H9 (cell line): Measurements from ENCODE around the gene BARHL2. TPM values are rescaled to one million over a fixed set of nuclear protein-coding genes. Genes with fewer than 3 reads are reported as not detected.

Experiments
- DNase-seq: peaks from one replicate; pipeline ENCODE4 v3.0.0-alpha.2; 2017
- H2AFZ ChIP-seq: one replicate; pipeline ENCODE4 v1.6.1; 2013; ENCODE audit warnings: mild to moderate bottlenecking, low read length, control low read depth, moderate library complexity
- H2AK5ac ChIP-seq: 2 replicates; pipeline ENCODE4 v1.6.1; 2013; ENCODE audit warnings: low read length, control low read depth, mixed read lengths; ENCODE audit not compliant: insufficient read length
- H2BK120ac ChIP-seq: one replicate; pipeline ENCODE4 v1.6.1; 2013; ENCODE audit warnings: low read depth, mild to moderate bottlenecking, low read length, control low read depth, inconsistent platforms; ENCODE audit not compliant: poor library complexity, severe bottlenecking
- H2BK12ac ChIP-seq: 2 replicates; pipeline ENCODE4 v1.6.1; 2013; ENCODE audit warnings: low read length, control low read depth, mixed read lengths, low read depth; ENCODE audit not compliant: insufficient read length
- H2BK15ac ChIP-seq: 2 replicates; pipeline ENCODE4 v1.6.1; 2013; ENCODE audit warnings: low read depth, low read length, control low read depth
- H2BK20ac ChIP-seq: one replicate; pipeline ENCODE4 v1.6.1; 2013; ENCODE audit warnings: low read depth, mild to moderate bottlenecking, low read length, control low read depth, inconsistent platforms; ENCODE audit not compliant: poor library complexity, severe bottlenecking
- H2BK5ac ChIP-seq: 2 replicates; pipeline ENCODE4 v1.6.1; 2013; ENCODE audit warnings: low read length, control low read depth, mixed read lengths; ENCODE audit not compliant: insufficient read length
- H3K14ac ChIP-seq: 2 replicates; pipeline ENCODE4 v1.6.1; 2013; ENCODE audit warnings: low read length, control low read depth; ENCODE audit not compliant: insufficient read depth
- H3K18ac ChIP-seq: 2 replicates; pipeline ENCODE4 v1.6.1; 2013; ENCODE audit warnings: low read depth, mild to moderate bottlenecking, mixed read lengths, low read length, control low read depth; ENCODE audit not compliant: insufficient read length
- H3K23ac ChIP-seq: 2 replicates; pipeline ENCODE4 v1.6.1; 2013; ENCODE audit warnings: low read length, control low read depth, mixed read lengths, low read depth; ENCODE audit not compliant: insufficient read length
- H3K23me2 ChIP-seq: 2 replicates; pipeline ENCODE4 v1.6.1; 2013; ENCODE audit warnings: low read depth, mild to moderate bottlenecking, mixed read lengths, low read length, control low read depth; ENCODE audit not compliant: insufficient read length, poor library complexity, severe bottlenecking
- H3K27ac ChIP-seq: 2 replicates; pipeline ENCODE4 v1.5.1; 2013; ENCODE audit warnings: low read length, control low read depth, mixed read lengths, low read depth; ENCODE audit not compliant: insufficient read length
- H3K27me3 ChIP-seq: 2 replicates; pipeline ENCODE4 v1.6.1; 2013; ENCODE audit warnings: low read length, control low read depth, inconsistent platforms; ENCODE audit not compliant: insufficient read depth
- H3K4ac ChIP-seq: 2 replicates; pipeline ENCODE4 v1.6.1; 2013; ENCODE audit warnings: low read depth, mild to moderate bottlenecking, control low read depth, inconsistent platforms, low read length, moderate library complexity
- H3K4me1 ChIP-seq: 2 replicates; pipeline ENCODE4 v1.6.1; 2013; ENCODE audit warnings: low read length, control low read depth, inconsistent platforms; ENCODE audit not compliant: insufficient read depth
- H3K4me2 ChIP-seq: 2 replicates; pipeline ENCODE4 v1.6.1; 2013; ENCODE audit warnings: low read length, control low read depth, mixed read lengths; ENCODE audit not compliant: insufficient read length, insufficient read depth
- H3K56ac ChIP-seq: 2 replicates; pipeline ENCODE4 v1.6.1; 2013; ENCODE audit warnings: low read depth, mild to moderate bottlenecking, mixed read lengths, low read length, control low read depth; ENCODE audit not compliant: insufficient read length
- H3K79me1 ChIP-seq: 2 replicates; pipeline ENCODE4 v1.6.1; 2013; ENCODE audit warnings: low read depth, mild to moderate bottlenecking, moderate library complexity, low read length, control low read depth, inconsistent platforms; ENCODE audit not compliant: insufficient read depth, poor library complexity, severe bottlenecking
- H3K79me2 ChIP-seq: 2 replicates; pipeline ENCODE4 v1.6.1; 2013; ENCODE audit warnings: low read length, control low read depth, inconsistent platforms; ENCODE audit not compliant: insufficient read depth
- H3K9ac ChIP-seq: 2 replicates; pipeline ENCODE4 v1.6.1; 2013; ENCODE audit warnings: low read length, control low read depth, mixed read lengths; ENCODE audit not compliant: insufficient read length; ENCODE audit errors: extremely low read depth
- H3K9me3 ChIP-seq: one replicate; pipeline ENCODE4 v1.6.1; 2013; ENCODE audit warnings: low read depth, low read length, inconsistent platforms; ENCODE audit not compliant: control insufficient read depth
- H3T11ph ChIP-seq: one replicate; pipeline ENCODE4 v1.6.1; 2013; ENCODE audit warnings: mild to moderate bottlenecking, low read length, control low read depth, inconsistent platforms
- H4K20me1 ChIP-seq: one replicate; pipeline ENCODE4 v1.6.1; 2013; ENCODE audit not compliant: control insufficient read depth, insufficient read length, insufficient read depth
- H4K5ac ChIP-seq: 2 replicates; pipeline ENCODE4 v1.6.1; 2013; ENCODE audit warnings: low read depth, mild to moderate bottlenecking, mixed read lengths, low read length, control low read depth; ENCODE audit not compliant: insufficient read length
- H4K8ac ChIP-seq: replicated peaks from 2 replicates; pipeline ENCODE4 v1.6.1; 2013; ENCODE audit warnings: low read length, control low read depth, mixed read lengths, low read depth; ENCODE audit not compliant: insufficient read length
- H4K91ac ChIP-seq: 2 replicates; pipeline ENCODE4 v1.6.1; 2013; ENCODE audit warnings: low read depth, mild to moderate bottlenecking, moderate library complexity, mixed read lengths, low read length, control low read depth; ENCODE audit not compliant: insufficient read length
- H3K27ac Mint-ChIP-seq, 3 experiments: 2 replicates in 2 of 3; 3 replicates in 1 of 3; pipeline ENCODE4 v1.8.0; 2020 to 2021; ENCODE audit warnings: mixed read lengths in 3 of 3, mild to moderate bottlenecking in 1 of 3, moderate library complexity in 1 of 3
- H3K27me3 Mint-ChIP-seq: 2 replicates; pipeline ENCODE4 v1.8.0; 2021; ENCODE audit warnings: low read depth, mild to moderate bottlenecking, moderate library complexity, mixed read lengths
- H3K36me3 Mint-ChIP-seq, 3 experiments: 2 replicates in 2 of 3; 3 replicates in 1 of 3; pipeline ENCODE4 v1.8.0; 2020 to 2021; ENCODE audit warnings: low read depth in 3 of 3, mixed read lengths in 3 of 3; ENCODE audit not compliant: insufficient read depth in 1 of 3
- H3K4me1 Mint-ChIP-seq, 2 experiments: 2 replicates each; pipeline ENCODE4 v1.8.0; 2020; ENCODE audit warnings: mixed read lengths in 2 of 2
- H3K4me3 Mint-ChIP-seq, 2 experiments: 2 replicates in 1 of 2; 3 replicates in 1 of 2; pipeline ENCODE4 v1.8.0; 2020 to 2021; ENCODE audit warnings: mild to moderate bottlenecking in 2 of 2, mixed read lengths in 2 of 2, moderate library complexity in 1 of 2
- H3K9me3 Mint-ChIP-seq, 2 experiments: 2 replicates in 1 of 2; 3 replicates in 1 of 2; pipeline ENCODE4 v1.8.0; 2020; ENCODE audit warnings: mild to moderate bottlenecking in 2 of 2, mixed read lengths in 2 of 2, moderate library complexity in 1 of 2
- WGBS: extraction: QIAGEN DNeasy Blood & Tissue Kit; methylation state at CpG from one replicate; pipeline ENCODE4 v1.1.7; 2013; ENCODE audit warnings: missing lambda C conversion rate, low lambda C conversion rate, mixed read lengths; ENCODE audit not compliant: insufficient read length; ENCODE audit errors: extremely low coverage; 5-methylcytosine and 5-hydroxymethylcytosine counted together
- total RNA-seq: library from RNA; stranded (reverse); gene quantifications from 2 replicates; pipeline ENCODE4 v1.2.1, GENCODE V29; 2021
- TF ChIP-seq, protein P1 (sequence below): fragments of 200-600 bp; sonication (generic); conservative IDR thresholded peaks from 3 replicates; pipeline ENCODE4 v1.8.0; 2021; ENCODE audit warnings: antibody characterized with exemption, mild to moderate bottlenecking

BARHL2 gene
- total RNA-seq, 1 experiment from 2014 or later, result not detected

GRCh38 chr1:90726425-90726985 lies 9.4 kb upstream of the BARHL2 start:
- peaks cover 3 to 7% of the 10 kb centered on the region in 2 experiments; a peak in 3 of 5 replicates for H3K9me3 Mint-ChIP-seq
- Histone ChIP-seq H4K8ac (no peak overlapping the region), H3K23me2 (peaks cover 29% of the 10 kb centered on the region), H3K18ac (no peak overlapping the region), H3K4me2 (peak overlapping the region; percentile 38), H3K4ac (no peak overlapping the region), H2AFZ (no peak overlapping the region), H3K56ac (no peak overlapping the region), H3K9ac (no peak overlapping the region), H4K5ac (no peak overlapping the region), H2BK120ac (no peak overlapping the region), H4K91ac (no peak overlapping the region), H3K14ac (no peak overlapping the region), H3K9me3 (no peaks in the 10 kb centered on the region), H2BK15ac (no peak overlapping the region), H3T11ph (no peak overlapping the region), H4K20me1 (no peaks in the 10 kb centered on the region), H3K27me3 (peaks cover 94% of the 10 kb centered on the region), H2BK20ac (no peak overlapping the region), H2BK5ac (no peak overlapping the region), H2BK12ac (no peak overlapping the region), H3K4me1 (peaks cover 2% of the 10 kb centered on the region; the same call in 1 of the 2 replicates), H3K79me2 (no peaks in the 10 kb centered on the region), H2AK5ac (no peak overlapping the region), H3K27ac (no peak overlapping the region), H3K79me1 (no peaks in the 10 kb centered on the region), H3K23ac (no peak overlapping the region)
- H3K27ac Mint-ChIP-seq, result no peak overlapping the region
- H3K4me1 Mint-ChIP-seq, result peaks cover 61 to 73% of the 10 kb centered on the region in 2 experiments
- DNase-seq, result peak; percentile 35
- H3K27me3 Mint-ChIP-seq, result peaks cover 100% of the 10 kb centered on the region
- WGBS, result no CpG with 5 or more reads among the region's 28 CpGs
- TF ChIP-seq, protein P1, sequence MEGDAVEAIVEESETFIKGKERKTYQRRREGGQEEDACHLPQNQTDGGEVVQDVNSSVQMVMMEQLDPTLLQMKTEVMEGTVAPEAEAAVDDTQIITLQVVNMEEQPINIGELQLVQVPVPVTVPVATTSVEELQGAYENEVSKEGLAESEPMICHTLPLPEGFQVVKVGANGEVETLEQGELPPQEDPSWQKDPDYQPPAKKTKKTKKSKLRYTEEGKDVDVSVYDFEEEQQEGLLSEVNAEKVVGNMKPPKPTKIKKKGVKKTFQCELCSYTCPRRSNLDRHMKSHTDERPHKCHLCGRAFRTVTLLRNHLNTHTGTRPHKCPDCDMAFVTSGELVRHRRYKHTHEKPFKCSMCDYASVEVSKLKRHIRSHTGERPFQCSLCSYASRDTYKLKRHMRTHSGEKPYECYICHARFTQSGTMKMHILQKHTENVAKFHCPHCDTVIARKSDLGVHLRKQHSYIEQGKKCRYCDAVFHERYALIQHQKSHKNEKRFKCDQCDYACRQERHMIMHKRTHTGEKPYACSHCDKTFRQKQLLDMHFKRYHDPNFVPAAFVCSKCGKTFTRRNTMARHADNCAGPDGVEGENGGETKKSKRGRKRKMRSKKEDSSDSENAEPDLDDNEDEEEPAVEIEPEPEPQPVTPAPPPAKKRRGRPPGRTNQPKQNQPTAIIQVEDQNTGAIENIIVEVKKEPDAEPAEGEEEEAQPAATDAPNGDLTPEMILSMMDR, result no peak
- H3K4me3 Mint-ChIP-seq, result peak overlapping the region; percentile 53 to 79
- no peaks in the 10 kb centered on the region for H3K36me3 Mint-ChIP-seq
